ENCODE measurements around the gene TMEM266.
A peak's percentile ranks its signal among the peaks of the same experiment; 100 is the strongest.

Gene TMEM266

GRCh38 chr15:76223521-76223920 lies 163.7 kb downstream of the TMEM266 start:
- no peak for DNase-seq (ENCODE audit: low read depth)
- H3K4me3 ChIP-seq (ENCODE audit: low read length): no peak overlapping the region
- TF ChIP-seq, protein P1, sequence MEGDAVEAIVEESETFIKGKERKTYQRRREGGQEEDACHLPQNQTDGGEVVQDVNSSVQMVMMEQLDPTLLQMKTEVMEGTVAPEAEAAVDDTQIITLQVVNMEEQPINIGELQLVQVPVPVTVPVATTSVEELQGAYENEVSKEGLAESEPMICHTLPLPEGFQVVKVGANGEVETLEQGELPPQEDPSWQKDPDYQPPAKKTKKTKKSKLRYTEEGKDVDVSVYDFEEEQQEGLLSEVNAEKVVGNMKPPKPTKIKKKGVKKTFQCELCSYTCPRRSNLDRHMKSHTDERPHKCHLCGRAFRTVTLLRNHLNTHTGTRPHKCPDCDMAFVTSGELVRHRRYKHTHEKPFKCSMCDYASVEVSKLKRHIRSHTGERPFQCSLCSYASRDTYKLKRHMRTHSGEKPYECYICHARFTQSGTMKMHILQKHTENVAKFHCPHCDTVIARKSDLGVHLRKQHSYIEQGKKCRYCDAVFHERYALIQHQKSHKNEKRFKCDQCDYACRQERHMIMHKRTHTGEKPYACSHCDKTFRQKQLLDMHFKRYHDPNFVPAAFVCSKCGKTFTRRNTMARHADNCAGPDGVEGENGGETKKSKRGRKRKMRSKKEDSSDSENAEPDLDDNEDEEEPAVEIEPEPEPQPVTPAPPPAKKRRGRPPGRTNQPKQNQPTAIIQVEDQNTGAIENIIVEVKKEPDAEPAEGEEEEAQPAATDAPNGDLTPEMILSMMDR (conservative IDR thresholded peaks at IDR 0.05; ENCODE audit: low read depth, low read length): no peak

DNA sequence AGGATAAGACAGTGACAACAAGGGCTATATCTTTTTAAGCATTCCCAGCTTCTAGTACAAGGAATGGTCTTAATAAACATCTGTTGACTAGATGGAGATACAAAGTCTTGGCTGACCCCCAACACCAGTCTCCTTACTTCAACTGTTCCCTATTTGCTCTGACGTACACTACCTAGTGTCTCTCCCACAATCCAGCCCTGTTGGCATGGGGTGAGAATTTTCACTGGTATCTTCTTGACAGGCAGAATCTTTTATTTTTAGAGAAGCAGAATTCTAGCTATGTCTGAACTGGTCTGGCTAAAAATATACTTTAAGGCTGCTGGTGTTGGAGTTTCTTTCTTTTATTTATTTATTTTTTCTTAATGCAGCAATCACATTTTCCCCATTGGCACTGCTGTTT lies 169.5 kb downstream of the TMEM266 start:
- no peak for DNase-seq (ENCODE audit: low read depth)
- no peak overlapping the region for H3K4me3 ChIP-seq (ENCODE audit: low read length)
- TF ChIP-seq, protein P1 (conservative IDR thresholded peaks at IDR 0.05; ENCODE audit: low read depth, low read length): no peak

DNA sequence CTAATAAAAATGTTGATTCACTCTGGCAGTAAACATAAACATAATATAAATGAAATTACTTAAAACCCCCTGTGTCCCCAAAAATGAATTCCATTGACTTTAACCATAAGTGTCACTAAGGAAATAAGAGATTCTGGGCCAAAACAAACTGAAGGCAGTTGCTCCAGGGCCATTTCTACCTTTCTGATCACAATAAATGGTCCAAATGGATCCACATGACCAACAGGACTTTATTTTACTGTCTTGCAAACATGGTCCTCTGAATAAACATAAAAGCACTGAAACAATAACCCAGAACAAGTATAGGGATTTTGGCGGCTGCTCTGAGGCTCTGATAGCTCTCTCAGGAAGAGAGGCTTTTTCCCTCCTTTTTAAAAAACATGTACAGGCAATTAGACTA lies 174.1 kb downstream of the TMEM266 start:
- TF ChIP-seq, protein P1 (conservative IDR thresholded peaks at IDR 0.05; ENCODE audit: low read depth, low read length): no peak
- no peak overlapping the region for H3K4me3 ChIP-seq (ENCODE audit: low read length)
- DNase-seq (ENCODE audit: low read depth): no peak

- DNase-seq (ENCODE audit: low read depth): no peak
- TF ChIP-seq, protein P1 (conservative IDR thresholded peaks at IDR 0.05; ENCODE audit: low read depth, low read length): no peak
- H3K4me3 ChIP-seq (ENCODE audit: low read length): no peak overlapping the region
Measured at GRCh38 chr15:76234337-76234889, 174.6 kb downstream of the TMEM266 start.

- no peak for DNase-seq (ENCODE audit: low read depth)
- H3K4me3 ChIP-seq (ENCODE audit: low read length): no peak overlapping the region
- TF ChIP-seq, protein P1 (conservative IDR thresholded peaks at IDR 0.05; ENCODE audit: low read depth, low read length): peak; percentile 38
Measured at GRCh38 chr15:76235186-76235826, 175.5 kb downstream of the TMEM266 start.

DNA sequence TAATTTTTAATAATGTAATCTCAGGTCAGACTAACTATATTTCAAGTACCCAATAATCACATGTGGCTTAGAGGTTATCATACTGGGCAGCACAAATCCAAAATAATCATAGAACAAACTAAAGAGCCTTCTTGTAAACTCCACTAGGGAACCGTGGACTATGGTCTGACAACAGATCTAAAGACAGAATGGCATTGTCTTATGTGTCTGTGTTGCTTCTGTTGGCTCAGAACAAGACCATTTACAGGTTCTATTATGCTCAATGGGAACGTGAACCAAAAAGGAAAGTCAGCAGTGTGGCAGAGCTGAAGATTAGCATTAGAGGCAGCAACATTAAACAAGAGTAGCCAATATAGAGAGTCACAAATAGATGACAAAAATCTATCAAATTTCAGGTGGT lies 176.6 kb downstream of the TMEM266 start:
- TF ChIP-seq, protein P1 (conservative IDR thresholded peaks at IDR 0.05; ENCODE audit: low read depth, low read length): no peak
- no peak overlapping the region for H3K4me3 ChIP-seq (ENCODE audit: low read length)
- DNase-seq (ENCODE audit: low read depth): no peak

- TF ChIP-seq, protein P1 (conservative IDR thresholded peaks at IDR 0.05; ENCODE audit: low read depth, low read length): no peak
- no peak for DNase-seq (ENCODE audit: low read depth)
- H3K4me3 ChIP-seq (ENCODE audit: low read length): no peak overlapping the region
Measured at GRCh38 chr15:76239786-76240185, 180.0 kb downstream of the TMEM266 start.
